WTC11 (cell line): ENCODE measurements around the gene LACTBL1. TPM values are rescaled to one million over a fixed set of nuclear protein-coding genes. Genes with fewer than 3 reads are reported as not detected.

ENCODE experiments used
- ATAC-seq: fragments of 200-7000 bp; cut with Tn5 transposase; 2 replicates; pipeline ENCODE4 v1.10.0; 2021; ENCODE audit warnings: mild to moderate bottlenecking, moderate library complexity
- CTCF ChIA-PET: fragments of 300-600 bp; sonication (Branson Sonifier 250); formaldehyde crosslinking; loops from one replicate; lab custom pipeline; 2021; ENCODE audit warnings: antibody characterized with exemption; lab: Charles Lee
- POLR2A ChIA-PET: fragments of 350-600 bp; sonication (Branson Sonifier 250); formaldehyde crosslinking; loops from one replicate; lab custom pipeline; 2021; ENCODE audit warnings: antibody characterized with exemption; lab: Charles Lee
- DNase-seq: peaks from one replicate; pipeline ENCODE4 v3.0.0; 2021; ENCODE audit warnings: low spot score
- H3K27ac Mint-ChIP-seq: 2 replicates; pipeline ENCODE4 v1.8.0; 2021; ENCODE audit warnings: mixed read lengths
- H3K27me3 Mint-ChIP-seq: 2 replicates; pipeline ENCODE4 v1.8.0; 2021; ENCODE audit warnings: low read depth, mild to moderate bottlenecking, moderate library complexity, mixed read lengths
- H3K36me3 Mint-ChIP-seq: 2 replicates; pipeline ENCODE4 v1.8.0; 2021; ENCODE audit warnings: mixed read lengths
- H3K4me1 Mint-ChIP-seq: 2 replicates; pipeline ENCODE4 v1.8.0; 2022; ENCODE audit warnings: mixed read lengths
- H3K4me3 Mint-ChIP-seq: 2 replicates; pipeline ENCODE4 v1.8.0; 2021; ENCODE audit warnings: mild to moderate bottlenecking, moderate library complexity, mixed read lengths
- H3K9me3 Mint-ChIP-seq: 2 replicates; pipeline ENCODE4 v1.8.0; 2021; ENCODE audit warnings: mixed read lengths
- E2F5 ChIP-seq: sonication (generic); formaldehyde crosslinking; IDR thresholded peaks from 2 replicates; pipeline ENCODE4 v1.8.1; 2022; ENCODE audit warnings: mild to moderate bottlenecking, moderate library complexity, missing genetic modification reagents
- FOXP4 ChIP-seq: sonication (generic); formaldehyde crosslinking; IDR thresholded peaks from 2 replicates; pipeline ENCODE4 v1.8.0; 2022; ENCODE audit warnings: mild to moderate bottlenecking, missing genetic modification reagents
- HMGXB4 ChIP-seq: sonication (generic); formaldehyde crosslinking; IDR thresholded peaks from 2 replicates; pipeline ENCODE4 v1.8.1; 2023; ENCODE audit warnings: mild to moderate bottlenecking, moderate library complexity, missing genetic modification reagents
- MAX ChIP-seq: sonication (generic); formaldehyde crosslinking; IDR thresholded peaks from 2 replicates; pipeline ENCODE4 v1.8.0; 2022; ENCODE audit warnings: mild to moderate bottlenecking, missing genetic modification reagents
- NR3C1 ChIP-seq: sonication (generic); formaldehyde crosslinking; conservative IDR thresholded peaks from 2 replicates; pipeline ENCODE4 v1.8.1; 2023; ENCODE audit warnings: low read depth, mild to moderate bottlenecking, missing genetic modification reagents
- PRDM15 ChIP-seq: sonication (generic); formaldehyde crosslinking; IDR thresholded peaks from 2 replicates; pipeline ENCODE4 v1.8.0; 2022; ENCODE audit warnings: missing genetic modification reagents
- STAT6 ChIP-seq: sonication (generic); formaldehyde crosslinking; conservative IDR thresholded peaks from 2 replicates; pipeline ENCODE4 v1.8.1; 2023; ENCODE audit warnings: mild to moderate bottlenecking, low read depth, missing genetic modification reagents, moderate library complexity
- USF1 ChIP-seq: sonication (generic); formaldehyde crosslinking; IDR thresholded peaks from 2 replicates; pipeline ENCODE4 v1.8.0; 2022; ENCODE audit warnings: mild to moderate bottlenecking, missing genetic modification reagents
- ZNF423 ChIP-seq: fragments of 250-450 bp; sonication (Bioruptor Pico); IDR thresholded peaks from 2 replicates; pipeline ENCODE4 v2.1.2; 2022; ENCODE audit warnings: mild to moderate bottlenecking, moderate library complexity
- total RNA-seq: library from RNA; stranded (reverse); gene quantifications from 3 replicates; pipeline ENCODE4 v1.2.3, GENCODE V29; 2021

The LACTBL1 gene
- total RNA-seq, 1 experiment from 2014 or later = not detected

GRCh38 chr1:22972760-22973159 lies at the start of gene LACTBL1 (continued):
- TF ChIP-seq STAT6 (CRISPR knock-in tag) (no peak), ZNF423 (CRISPR knock-in tag) (no peak)

GRCh38 chr1:23021834-23022233 lies 49.2 kb upstream of the LACTBL1 start:
- no peak for DNase-seq
- POLR2A ChIA-PET = no interaction called here
- Mint-ChIP-seq H3K27ac (no peak overlapping the region), H3K4me1 (peaks cover 32% of the 10 kb centered on the region), H3K27me3 (no peaks in the 10 kb centered on the region), H3K4me3 (peak overlapping the region; percentile 96), H3K9me3 (peaks cover 22% of the 10 kb centered on the region)
- TF ChIP-seq STAT6 (CRISPR knock-in tag) = no peak
- TF ChIP-seq, all 79 proteins: peak for 0
- CTCF ChIA-PET = no interaction called here
- peaks cover 35% of the 10 kb centered on the region for H3K36me3 Mint-ChIP-seq
- no peak for ATAC-seq

GRCh38 chr1:23020706-23021405 lies 48.2 kb upstream of the LACTBL1 start:
- Mint-ChIP-seq H3K4me1 (peaks cover 25% of the 10 kb centered on the region), H3K4me3 (peak overlapping the region; percentile 96), H3K27ac (peak overlapping the region; percentile 65), H3K9me3 (peaks cover 22% of the 10 kb centered on the region), H3K36me3 (peaks cover 35% of the 10 kb centered on the region), H3K27me3 (no peaks in the 10 kb centered on the region)
- CTCF ChIA-PET = interaction anchor here (1.2 to 1.7 kb wide), 2 partner anchors 164 to 195 kb away, joined by 3 to 5 read pairs; no protein-coding TSS in a partner anchor
- DNase-seq (no peak), ATAC-seq (no peak)
- POLR2A ChIA-PET = interaction anchor here (0.6 to 1.0 kb wide), 2 partner anchors 11 to 918 kb away, joined by 4 to 5 read pairs; no protein-coding TSS in a partner anchor
- no peak for TF ChIP-seq HMGXB4 (CRISPR knock-in tag)
- TF ChIP-seq FOXP4 (CRISPR knock-in tag) = no peak
- TF ChIP-seq MAX = 0 out of 2 replicates have a peak, but pooled peaks have one; percentile 39

GRCh38 chr1:23019863-23020625 lies 47.4 kb upstream of the LACTBL1 start:
- H3K27me3 Mint-ChIP-seq = no peaks in the 10 kb centered on the region
- CTCF ChIA-PET = interaction anchor here (1.2 to 1.7 kb wide), 2 partner anchors 165 to 196 kb away, joined by 3 to 5 read pairs; no protein-coding TSS in a partner anchor
- DNase-seq = peak; percentile 51
- H3K36me3 Mint-ChIP-seq = peaks cover 35% of the 10 kb centered on the region
- ATAC-seq = peak; percentile 36
- peaks cover 22% of the 10 kb centered on the region for H3K9me3 Mint-ChIP-seq
- H3K4me1 Mint-ChIP-seq = peaks cover 25% of the 10 kb centered on the region
- H3K27ac Mint-ChIP-seq = peak overlapping the region; percentile 94
- POLR2A ChIA-PET = interaction anchor here (0.6 to 1.0 kb wide), 2 partner anchors 11 to 919 kb away, joined by 4 to 5 read pairs; no protein-coding TSS in a partner anchor
- H3K4me3 Mint-ChIP-seq = peak overlapping the region; percentile 96
- no peak; the same call in 1 of the 2 replicates for TF ChIP-seq USF1
- TF ChIP-seq NR3C1 (CRISPR knock-in tag) = 0 out of 2 replicates have a peak, but pooled peaks have one; percentile 3
- peak; percentile 22; the same call in 1 of the 2 replicates for TF ChIP-seq PRDM15 (CRISPR knock-in tag)
- no peak for TF ChIP-seq E2F5
